ENCODE results near the gene CHN1. TPM values are rescaled to one million over a fixed set of nuclear protein-coding genes. Genes with fewer than 3 reads are reported as not detected.

Gene CHN1
- total RNA-seq (1 to 10 TPM in 4 of 5 experiments, under 1 TPM in 1; 0.81 to 3.5 (median 2.3) TPM), polyA plus RNA-seq (1 to 10 TPM; 1.1 to 1.3 TPM), total RNA-seq (0.94 reads per million)

- CTCF ChIA-PET = interaction anchor here (1.0 to 1.7 kb wide), 2 partner anchors 9 to 256 kb away, joined by 3 to 4 read pairs; no protein-coding TSS in a partner anchor
- peaks cover 0 to 6% of the 10 kb centered on the region in 2 donors for H3K4me1 ChIP-seq (ENCODE audit: control insufficient read depth in 2 of 2, insufficient read depth in 2 of 2, low read length in 2 of 2)
- H3K36me3 ChIP-seq (ENCODE audit: control insufficient read depth in 2 of 3, insufficient read depth in 3 of 3, low read length in 3 of 3) = no peaks in the 10 kb centered on the region
- Mint-ChIP-seq H3K27me3 (peaks cover 52 to 77% (median 59%) of the 10 kb centered on the region in 5 donors), H3K4me3 (peak within 1 kb of the TSS; percentile 82 to 88 (median 84)), H3K36me3 (no peaks in the 10 kb centered on the region), H3K4me1 (peaks cover 0 to 12% (median 5%) of the 10 kb centered on the region in 7 donors), H3K27ac (peak within 1 kb of the TSS in 5 of 9 donors; percentile 12 to 41 (median 34)), H3K9me3 (no peaks in the 10 kb centered on the region)
- peak within 1 kb of the TSS; percentile 55 for H3K4me3 ChIP-seq (ENCODE audit: low read length)
- no peaks in the 10 kb centered on the region for H3K9me3 ChIP-seq (ENCODE audit: control insufficient read depth in 2 of 3, low read length in 3 of 3)
- peaks cover 9 to 14% of the 10 kb centered on the region in 2 donors for H3K27me3 ChIP-seq (ENCODE audit: control insufficient read depth in 2 of 2, insufficient read depth in 2 of 2, low read length in 2 of 2)
- POLR2A ChIA-PET = interaction anchor here (0.5 to 0.8 kb wide), 2 partner anchors 11 to 802 kb away, joined by 3 read pairs; no protein-coding TSS in a partner anchor
- peak; percentile 97 for ATAC-seq
- intact Hi-C loops (cut with micrococcal nuclease) = loop anchor here (5.0 to 10.0 kb wide), 3 partner anchors 258 to 610 kb away; partner anchors contain the start of gene SCRN3 (in 2 of the 2)
- DNase-seq = peak; percentile 48 to 73 (median 63)
- no peak within 1 kb of the TSS for H3K27ac ChIP-seq (ENCODE audit: low read depth, low read length)
Observed at GRCh38 chr2:175004980-175005732, at the start of gene CHN1. TSS of gene CHN1 (minus strand) at chr2:175005381. CDS start at chr2:175004912, 469 bp downstream.

- intact Hi-C loops (cut with micrococcal nuclease) = no loop called here
- H3K4me3 Mint-ChIP-seq = no peak overlapping the region
- Histone ChIP-seq H3K27ac (ENCODE audit: low read depth, low read length) (no peak overlapping the region), H3K9me3 (ENCODE audit: control insufficient read depth in 2 of 3, low read length in 3 of 3) (no peaks in the 10 kb centered on the region), H3K27me3 (ENCODE audit: control insufficient read depth in 2 of 2, insufficient read depth in 2 of 2, low read length in 2 of 2) (no peaks in the 10 kb centered on the region), H3K4me1 (ENCODE audit: control insufficient read depth in 2 of 2, insufficient read depth in 2 of 2, low read length in 2 of 2) (no peaks in the 10 kb centered on the region), H3K4me3 (ENCODE audit: low read length) (no peak overlapping the region), H3K36me3 (ENCODE audit: control insufficient read depth in 2 of 3, insufficient read depth in 3 of 3, low read length in 3 of 3) (no peaks in the 10 kb centered on the region)
- no peak overlapping the region for H3K27ac Mint-ChIP-seq
- peaks cover 0 to 3% (median 0%) of the 10 kb centered on the region in 7 donors for H3K4me1 Mint-ChIP-seq
- peaks cover 0 to 4% (median 0%) of the 10 kb centered on the region in 11 donors for H3K9me3 Mint-ChIP-seq
- ChIA-PET CTCF (no interaction called here), POLR2A (no interaction called here)
- no peak for ATAC-seq
- peaks cover 4 to 42% (median 21%) of the 10 kb centered on the region in 5 donors for H3K36me3 Mint-ChIP-seq
- no peak for DNase-seq
- no peaks in the 10 kb centered on the region for H3K27me3 Mint-ChIP-seq
Observed at GRCh38 chr2:175054340-175054739, 49.2 kb upstream of the CHN1 start.

- no peaks in the 10 kb centered on the region for H3K9me3 ChIP-seq (ENCODE audit: control insufficient read depth in 2 of 3, low read length in 3 of 3)
- Mint-ChIP-seq H3K36me3 (peaks cover 2 to 22% (median 15%) of the 10 kb centered on the region in 5 donors), H3K27me3 (peaks cover 0 to 8% (median 0%) of the 10 kb centered on the region in 5 donors), H3K9me3 (peaks cover 0 to 10% (median 0%) of the 10 kb centered on the region in 11 donors), H3K27ac (no peak overlapping the region), H3K4me1 (peaks cover 0 to 11% (median 0%) of the 10 kb centered on the region in 7 donors), H3K4me3 (no peak overlapping the region)
- no peaks in the 10 kb centered on the region for H3K4me1 ChIP-seq (ENCODE audit: control insufficient read depth in 2 of 2, insufficient read depth in 2 of 2, low read length in 2 of 2)
- ChIA-PET POLR2A (no interaction called here), CTCF (interaction anchor here (0.9 kb wide), 1 partner anchor 20 kb away, joined by 3 read pairs; no protein-coding TSS in a partner anchor)
- intact Hi-C loops (cut with micrococcal nuclease) = no loop called here
- H3K27ac ChIP-seq (ENCODE audit: low read depth, low read length) = no peak overlapping the region
- no peak for DNase-seq
- H3K36me3 ChIP-seq (ENCODE audit: control insufficient read depth in 2 of 3, insufficient read depth in 3 of 3, low read length in 3 of 3) = no peaks in the 10 kb centered on the region
- no peak overlapping the region for H3K4me3 ChIP-seq (ENCODE audit: low read length)
- ATAC-seq = no peak
- H3K27me3 ChIP-seq (ENCODE audit: control insufficient read depth in 2 of 2, insufficient read depth in 2 of 2, low read length in 2 of 2) = no peaks in the 10 kb centered on the region
Observed at GRCh38 chr2:175049661-175050060, 44.5 kb upstream of the CHN1 start.

- H3K27ac Mint-ChIP-seq = no peak overlapping the region
- H3K4me1 ChIP-seq (ENCODE audit: control insufficient read depth in 2 of 2, insufficient read depth in 2 of 2, low read length in 2 of 2) = no peaks in the 10 kb centered on the region
- H3K9me3 ChIP-seq (ENCODE audit: control insufficient read depth in 2 of 3, low read length in 3 of 3) = no peaks in the 10 kb centered on the region
- H3K4me1 Mint-ChIP-seq = peaks cover 0 to 11% (median 0%) of the 10 kb centered on the region in 7 donors
- H3K27me3 Mint-ChIP-seq = peaks cover 0 to 15% (median 0%) of the 10 kb centered on the region in 5 donors
- ChIA-PET CTCF (no interaction called here), POLR2A (no interaction called here)
- no peaks in the 10 kb centered on the region for H3K27me3 ChIP-seq (ENCODE audit: control insufficient read depth in 2 of 2, insufficient read depth in 2 of 2, low read length in 2 of 2)
- DNase-seq (no peak), ATAC-seq (no peak)
- H3K36me3 Mint-ChIP-seq = peaks cover 2 to 22% (median 15%) of the 10 kb centered on the region in 5 donors
- intact Hi-C loops (cut with micrococcal nuclease) = no loop called here
- no peak overlapping the region for H3K27ac ChIP-seq (ENCODE audit: low read depth, low read length)
- no peaks in the 10 kb centered on the region for H3K36me3 ChIP-seq (ENCODE audit: control insufficient read depth in 2 of 3, insufficient read depth in 3 of 3, low read length in 3 of 3)
- no peak overlapping the region for H3K4me3 ChIP-seq (ENCODE audit: low read length)
- H3K9me3 Mint-ChIP-seq = peaks cover 0 to 15% (median 0%) of the 10 kb centered on the region in 11 donors
- H3K4me3 Mint-ChIP-seq = no peak overlapping the region
Observed at GRCh38 chr2:175048275-175048674, 43.1 kb upstream of the CHN1 start.

- ChIA-PET POLR2A (no interaction called here), CTCF (no interaction called here)
- Histone ChIP-seq H3K4me1 (ENCODE audit: control insufficient read depth in 2 of 2, insufficient read depth in 2 of 2, low read length in 2 of 2) (no peaks in the 10 kb centered on the region), H3K36me3 (ENCODE audit: control insufficient read depth in 2 of 3, insufficient read depth in 3 of 3, low read length in 3 of 3) (no peaks in the 10 kb centered on the region), H3K4me3 (ENCODE audit: low read length) (no peak overlapping the region), H3K27me3 (ENCODE audit: control insufficient read depth in 2 of 2, insufficient read depth in 2 of 2, low read length in 2 of 2) (no peaks in the 10 kb centered on the region), H3K27ac (ENCODE audit: low read depth, low read length) (no peak overlapping the region), H3K9me3 (ENCODE audit: control insufficient read depth in 2 of 3, low read length in 3 of 3) (no peaks in the 10 kb centered on the region)
- Mint-ChIP-seq H3K4me1 (peaks cover 4 to 20% (median 14%) of the 10 kb centered on the region in 7 donors), H3K27ac (no peak overlapping the region), H3K36me3 (peaks cover 0 to 4% (median 0%) of the 10 kb centered on the region in 5 donors), H3K27me3 (peaks cover 0 to 11% (median 0%) of the 10 kb centered on the region in 5 donors), H3K9me3 (peaks cover 0 to 6% (median 3%) of the 10 kb centered on the region in 11 donors), H3K4me3 (no peak overlapping the region)
- no peak for ATAC-seq
- intact Hi-C loops (cut with micrococcal nuclease) = loop anchor here in 1 of 2 donors (5.0 kb wide), 1 partner anchor 143 kb away; the partner anchor contains the start of gene ATP5MC3
- DNase-seq = no peak
Observed at GRCh38 chr2:175039490-175039889, 34.3 kb upstream of the CHN1 start.

- CTCF ChIA-PET = no interaction called here
- H3K9me3 ChIP-seq (ENCODE audit: control insufficient read depth in 2 of 3, low read length in 3 of 3) = no peaks in the 10 kb centered on the region
- DNase-seq = no peak
- H3K36me3 Mint-ChIP-seq = peaks cover 0 to 4% (median 0%) of the 10 kb centered on the region in 5 donors
- peaks cover 4 to 20% (median 14%) of the 10 kb centered on the region in 7 donors for H3K4me1 Mint-ChIP-seq
- H3K4me3 Mint-ChIP-seq = no peak overlapping the region
- no peaks in the 10 kb centered on the region for H3K36me3 ChIP-seq (ENCODE audit: control insufficient read depth in 2 of 3, insufficient read depth in 3 of 3, low read length in 3 of 3)
- H3K4me1 ChIP-seq (ENCODE audit: control insufficient read depth in 2 of 2, insufficient read depth in 2 of 2, low read length in 2 of 2) = no peaks in the 10 kb centered on the region
- H3K27ac ChIP-seq (ENCODE audit: low read depth, low read length) = no peak overlapping the region
- intact Hi-C loops (cut with micrococcal nuclease) = loop anchor here in 1 of 2 donors (5.0 kb wide), 1 partner anchor 143 kb away; the partner anchor contains the start of gene ATP5MC3
- no peaks in the 10 kb centered on the region for H3K27me3 ChIP-seq (ENCODE audit: control insufficient read depth in 2 of 2, insufficient read depth in 2 of 2, low read length in 2 of 2)
- peaks cover 0 to 6% (median 3%) of the 10 kb centered on the region in 11 donors for H3K9me3 Mint-ChIP-seq
- ATAC-seq = no peak
- POLR2A ChIA-PET = no interaction called here
- H3K27ac Mint-ChIP-seq = no peak overlapping the region
- peaks cover 0 to 11% (median 0%) of the 10 kb centered on the region in 5 donors for H3K27me3 Mint-ChIP-seq
- H3K4me3 ChIP-seq (ENCODE audit: low read length) = no peak overlapping the region
Observed at GRCh38 chr2:175039031-175039430, 33.9 kb upstream of the CHN1 start.

All from naive thymus-derived CD4-positive, alpha-beta T cell (primary cell).